ENCODE measurements around the gene CLK3. TPM values are rescaled to one million over a fixed set of nuclear protein-coding genes. Genes with fewer than 3 reads are reported as not detected.

CLK3 gene
- total and polyA plus RNA-seq, 8 donors = 47.6 to 226 (median 93.2) TPM

DNA sequence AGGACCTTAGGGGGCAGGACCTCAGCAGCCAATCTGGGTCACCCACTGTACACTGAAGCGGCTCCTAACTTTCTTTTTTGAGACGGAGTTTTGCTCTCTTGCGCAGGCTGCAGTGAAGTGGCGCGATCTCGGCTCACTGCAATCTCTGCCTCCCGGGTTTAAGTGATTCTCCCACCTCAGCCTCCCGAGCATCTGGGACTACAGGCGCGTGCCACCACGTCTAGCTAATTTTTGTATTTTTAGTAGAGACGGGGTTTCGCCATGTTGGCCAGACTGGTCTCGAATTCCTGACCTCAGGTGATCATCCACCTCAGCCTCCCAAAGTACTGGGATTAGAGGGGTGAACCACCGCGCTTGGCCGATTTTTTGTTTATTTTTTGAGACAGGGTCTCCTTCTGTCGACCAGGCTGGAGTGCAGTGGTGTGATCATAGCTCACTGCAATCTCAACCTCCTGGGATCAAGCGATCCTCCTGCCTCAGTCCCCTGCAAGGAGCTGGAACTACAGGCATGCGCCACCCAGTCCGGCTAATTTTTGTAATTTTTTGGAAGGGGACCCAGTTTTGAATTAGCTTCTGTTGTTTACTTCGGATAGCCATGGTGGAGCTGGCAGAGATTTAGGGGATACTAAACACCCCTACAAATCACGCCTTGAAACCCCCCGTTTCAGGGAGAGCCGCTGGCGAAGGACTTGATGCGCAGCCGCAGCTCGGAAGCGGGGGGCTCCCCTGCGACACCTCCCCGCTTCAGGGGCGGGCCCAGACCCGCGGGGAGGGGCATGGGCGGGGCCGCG, 1.5 kb upstream of the CLK3 start:
- Histone ChIP-seq H3K4me3 (peak overlapping the region; percentile 82 to 93 (median 91)), H3K9me3 (no peaks in the 10 kb centered on the region), H3K36me3 (peaks cover 2 to 11% (median 6%) of the 10 kb centered on the region in 4 donors), H3K27ac (peak overlapping the region; percentile 95 to 99 (median 97)), H3K27me3 (no peaks in the 10 kb centered on the region), H3K4me1 (peaks cover 23 to 43% (median 39%) of the 10 kb centered on the region in 4 donors)
- TF ChIP-seq POLR2A (IDR thresholded peaks at IDR 0.05) (no peak), EP300 (IDR thresholded peaks at IDR 0.05) (no peak), POLR2AphosphoS5 (IDR thresholded peaks at IDR 0.05) (no peak)
- TF ChIP-seq, protein P1, sequence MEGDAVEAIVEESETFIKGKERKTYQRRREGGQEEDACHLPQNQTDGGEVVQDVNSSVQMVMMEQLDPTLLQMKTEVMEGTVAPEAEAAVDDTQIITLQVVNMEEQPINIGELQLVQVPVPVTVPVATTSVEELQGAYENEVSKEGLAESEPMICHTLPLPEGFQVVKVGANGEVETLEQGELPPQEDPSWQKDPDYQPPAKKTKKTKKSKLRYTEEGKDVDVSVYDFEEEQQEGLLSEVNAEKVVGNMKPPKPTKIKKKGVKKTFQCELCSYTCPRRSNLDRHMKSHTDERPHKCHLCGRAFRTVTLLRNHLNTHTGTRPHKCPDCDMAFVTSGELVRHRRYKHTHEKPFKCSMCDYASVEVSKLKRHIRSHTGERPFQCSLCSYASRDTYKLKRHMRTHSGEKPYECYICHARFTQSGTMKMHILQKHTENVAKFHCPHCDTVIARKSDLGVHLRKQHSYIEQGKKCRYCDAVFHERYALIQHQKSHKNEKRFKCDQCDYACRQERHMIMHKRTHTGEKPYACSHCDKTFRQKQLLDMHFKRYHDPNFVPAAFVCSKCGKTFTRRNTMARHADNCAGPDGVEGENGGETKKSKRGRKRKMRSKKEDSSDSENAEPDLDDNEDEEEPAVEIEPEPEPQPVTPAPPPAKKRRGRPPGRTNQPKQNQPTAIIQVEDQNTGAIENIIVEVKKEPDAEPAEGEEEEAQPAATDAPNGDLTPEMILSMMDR (IDR thresholded peaks at IDR 0.05) = no peak
- 29 to 34% (median 30%) methylated on average over 35 to 38 of the region's 38 CpGs for WGBS, 5 donors
- DNase-seq = no peak
- intact Hi-C loops (cut with DNase I; ENCODE audit: low total_unique reads) = no loop called here

DNA sequence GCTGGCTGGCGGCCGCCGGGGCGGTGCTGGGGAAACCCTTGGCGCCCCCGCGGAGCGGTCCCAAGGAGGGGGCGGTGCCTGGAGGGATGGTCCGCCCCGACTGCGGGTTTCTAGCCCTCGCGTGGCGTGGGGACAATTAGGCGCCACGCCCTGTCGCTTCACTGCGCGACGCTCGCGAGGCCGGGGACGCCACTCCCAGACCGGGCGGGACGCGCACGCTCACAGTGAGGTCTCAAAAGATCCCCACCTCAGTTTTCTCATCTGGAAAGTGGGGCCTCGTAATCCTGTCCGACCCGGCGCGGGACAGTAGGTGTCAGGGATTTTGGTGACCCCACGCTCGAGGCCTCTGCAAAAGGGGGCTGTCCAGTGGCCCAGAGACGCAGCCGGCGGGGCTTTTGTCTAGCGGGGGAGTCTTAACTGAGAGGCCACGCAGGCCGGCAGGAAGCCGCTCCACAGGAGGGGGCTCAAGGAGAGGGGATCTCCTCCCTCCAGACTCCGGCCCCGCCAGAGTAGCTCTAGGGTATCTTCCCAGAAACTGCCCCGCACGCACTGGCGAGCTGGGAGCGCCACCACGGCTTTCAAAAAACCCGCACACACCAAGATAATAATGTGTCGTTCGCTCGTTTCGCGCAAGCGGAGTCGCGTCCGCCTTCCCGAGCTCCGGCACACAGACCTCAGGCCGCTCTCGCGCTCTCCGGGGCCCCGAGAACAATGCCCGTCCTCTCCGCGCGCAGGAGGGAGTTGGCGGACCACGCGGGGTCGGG, 710 bp upstream of the CLK3 start:
- peaks cover 10 to 18% (median 14%) of the 10 kb centered on the region in 4 donors for H3K36me3 ChIP-seq
- H3K27me3 ChIP-seq = no peaks in the 10 kb centered on the region
- H3K4me3 ChIP-seq = peak overlapping the region; percentile 82 to 93 (median 91)
- DNase-seq = peak; percentile 84 to 95
- 0 to 1% (median 1%) methylated on average over 21 to 76 of the region's 76 CpGs for WGBS, 5 donors
- H3K9me3 ChIP-seq = no peaks in the 10 kb centered on the region
- H3K4me1 ChIP-seq = peaks cover 23 to 48% (median 46%) of the 10 kb centered on the region in 4 donors
- H3K27ac ChIP-seq = peak overlapping the region; percentile 95 to 99 (median 97)
- intact Hi-C loops (cut with DNase I; ENCODE audit: low total_unique reads) = no loop called here
- TF ChIP-seq, protein P1 (IDR thresholded peaks at IDR 0.05) = no peak
- no peak for TF ChIP-seq EP300 (IDR thresholded peaks at IDR 0.05)
- TF ChIP-seq POLR2A (IDR thresholded peaks at IDR 0.05) = no peak
- TF ChIP-seq POLR2AphosphoS5 (IDR thresholded peaks at IDR 0.05) = peak; percentile 31 to 63 (median 59)

DNA sequence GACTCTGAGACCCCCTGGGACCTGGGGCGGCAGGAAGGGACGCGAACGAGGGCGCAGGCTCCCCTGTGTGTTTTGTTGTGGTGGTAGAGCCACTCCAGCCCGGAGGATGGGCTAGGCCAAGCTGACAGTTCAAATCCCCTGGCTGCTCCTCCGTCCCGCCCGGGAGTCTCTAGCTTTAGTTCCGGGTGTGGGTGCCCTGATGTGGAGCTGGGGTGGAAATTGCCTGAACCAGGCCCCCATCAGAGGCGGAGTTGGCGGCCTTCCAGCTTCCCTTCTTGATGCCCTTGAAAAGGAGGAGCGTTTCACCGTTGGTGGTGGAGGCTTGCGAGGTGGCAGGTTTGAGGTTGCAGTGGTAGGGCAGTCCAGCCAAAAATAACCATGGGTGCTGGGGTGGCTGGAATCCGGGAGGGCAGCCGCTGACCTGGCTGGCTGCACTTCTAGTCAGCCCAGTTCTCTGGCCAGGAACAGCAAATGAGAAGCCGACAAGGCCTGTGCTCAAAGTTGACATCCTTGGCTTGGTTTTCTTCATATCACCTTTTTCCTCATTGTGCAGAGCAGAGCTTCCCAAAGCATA, 817 bp downstream of the CLK3 start:
- intact Hi-C loops (cut with DNase I; ENCODE audit: low total_unique reads) = no loop called here
- H3K9me3 ChIP-seq = no peaks in the 10 kb centered on the region
- TF ChIP-seq POLR2A (IDR thresholded peaks at IDR 0.05) (no peak), POLR2AphosphoS5 (IDR thresholded peaks at IDR 0.05) (peak in 2 of 3 donors; percentile 45 to 75)
- peaks cover 34 to 63% (median 61%) of the 10 kb centered on the region in 4 donors for H3K4me1 ChIP-seq
- DNase-seq = peak; percentile 87 to 91
- peak overlapping the region; percentile 95 to 99 (median 97) for H3K27ac ChIP-seq
- peaks cover 24 to 34% (median 29%) of the 10 kb centered on the region in 4 donors for H3K36me3 ChIP-seq
- 0 to 2% (median 1%) methylated on average over 12 to 18 of the region's 18 CpGs for WGBS, 5 donors
- H3K27me3 ChIP-seq = no peaks in the 10 kb centered on the region
- peak overlapping the region; percentile 82 to 93 (median 91) for H3K4me3 ChIP-seq

DNA sequence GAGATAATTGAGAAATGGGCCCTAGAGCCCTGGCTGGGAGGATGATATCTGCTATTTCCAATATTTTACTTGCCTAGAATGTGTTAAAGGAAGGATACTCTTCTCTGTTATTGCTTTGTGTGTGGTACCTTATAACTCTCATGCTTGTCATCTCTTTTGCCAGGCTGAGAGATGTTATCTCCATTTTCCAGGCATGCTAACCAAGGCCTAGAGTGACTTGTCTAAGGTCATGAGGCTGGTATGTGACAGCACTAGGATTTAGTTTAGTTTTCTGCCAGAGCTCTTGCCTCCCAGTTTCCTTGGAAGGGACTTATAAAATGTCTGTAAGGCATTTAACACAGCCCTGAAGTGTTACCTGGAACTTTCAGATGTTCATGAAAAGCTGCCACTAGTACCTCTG, 1.4 kb downstream of the CLK3 start:
- no peak for DNase-seq
- H3K4me3 ChIP-seq = peak overlapping the region; percentile 82 to 93 (median 91)
- H3K36me3 ChIP-seq = peaks cover 30 to 39% (median 35%) of the 10 kb centered on the region in 4 donors
- TF ChIP-seq, protein P1 (IDR thresholded peaks at IDR 0.05) = no peak
- TF ChIP-seq POLR2AphosphoS5 (IDR thresholded peaks at IDR 0.05) = no peak
- TF ChIP-seq EP300 (IDR thresholded peaks at IDR 0.05) = no peak
- TF ChIP-seq POLR2A (IDR thresholded peaks at IDR 0.05) = no peak
- peaks cover 34 to 69% (median 64%) of the 10 kb centered on the region in 4 donors for H3K4me1 ChIP-seq
- intact Hi-C loops (cut with DNase I; ENCODE audit: low total_unique reads) = no loop called here
- no peaks in the 10 kb centered on the region for H3K9me3 ChIP-seq
- no peaks in the 10 kb centered on the region for H3K27me3 ChIP-seq
- H3K27ac ChIP-seq = peak overlapping the region in 4 of 5 donors; percentile 95 to 99 (median 98)
